Kidney capillary endothelial cell (primary cell): ENCODE measurements around the gene TADA2A.
A peak's percentile ranks its signal among the peaks of the same experiment; 100 is the strongest.

ENCODE experiments used
- DNase-seq: peaks from one replicate; pipeline ENCODE4 v3.0.0-alpha.2; 2018; ENCODE audit warnings: low spot score

TADA2A gene

GRCh38 chr17:37463039-37463438 lies 56.4 kb downstream of the TADA2A start:
- DNase-seq, result no peak

GRCh38 chr17:37465069-37465616 lies 58.5 kb downstream of the TADA2A start:
- DNase-seq, result peak; percentile 90

- no peak for DNase-seq
These were observed 59.8 kb downstream of the TADA2A start for GRCh38 chr17:37466471-37466870.

GRCh38 chr17:37470181-37470580 lies 63.5 kb downstream of the TADA2A start:
- DNase-seq, result no peak

GRCh38 chr17:37475731-37476420 lies 69.2 kb downstream of the TADA2A start:
- DNase-seq, result no peak

- no peak for DNase-seq
These were observed 69.9 kb downstream of the TADA2A start for GRCh38 chr17:37476431-37477120.

GRCh38 chr17:37478187-37478586 lies 71.5 kb downstream of the TADA2A start:
- DNase-seq, result no peak

- DNase-seq, result no peak
These were observed 72.3 kb downstream of the TADA2A start for GRCh38 chr17:37479025-37479424.

- DNase-seq, result no peak
These were observed 73.7 kb downstream of the TADA2A start for GRCh38 chr17:37480427-37480826.

GRCh38 chr17:37481001-37481665 lies 74.4 kb downstream of the TADA2A start:
- no peak for DNase-seq

GRCh38 chr17:37483311-37484039 lies 76.8 kb downstream of the TADA2A start:
- no peak for DNase-seq

GRCh38 chr17:37485938-37486570 lies 79.4 kb downstream of the TADA2A start:
- DNase-seq, result no peak

GRCh38 chr17:37488009-37488604 lies 81.4 kb downstream of the TADA2A start:
- peak; percentile 82 for DNase-seq

- peak; percentile 83 for DNase-seq
These were observed 82.0 kb downstream of the TADA2A start for GRCh38 chr17:37488607-37489196.

GRCh38 chr17:37489197-37490001 lies 82.7 kb downstream of the TADA2A start, which contains the start of gene DUSP14:
DUSP14 (plus strand) TSS chr17:37489891; CDS start chr17:37512273, 22,382 bp downstream.
- DNase-seq, result peak; percentile 72

- DNase-seq, result peak; percentile 30
These were observed 83.4 kb downstream of the TADA2A start for GRCh38 chr17:37490022-37490587.

- DNase-seq, result peak; percentile 87
These were observed 84.2 kb downstream of the TADA2A start for GRCh38 chr17:37490638-37491614.

- peak; percentile 7 for DNase-seq
These were observed 85.5 kb downstream of the TADA2A start for GRCh38 chr17:37492167-37492566.
